HG03571 (cell line): ENCODE data around the gene SMIM35.

Source experiments
- ATAC-seq: cut with Tn5 transposase; IDR thresholded peaks from one replicate; pipeline ENCODE4 v1.9.1; 2021; ENCODE audit not compliant: unreplicated experiment

SMIM35 gene

GRCh38 chr11:118111019-118111743, 24.4 kb upstream of the SMIM35 start:
- no peak for ATAC-seq

GRCh38 chr11:118109231-118109630, 22.5 kb upstream of the SMIM35 start:
- no peak for ATAC-seq

DNA sequence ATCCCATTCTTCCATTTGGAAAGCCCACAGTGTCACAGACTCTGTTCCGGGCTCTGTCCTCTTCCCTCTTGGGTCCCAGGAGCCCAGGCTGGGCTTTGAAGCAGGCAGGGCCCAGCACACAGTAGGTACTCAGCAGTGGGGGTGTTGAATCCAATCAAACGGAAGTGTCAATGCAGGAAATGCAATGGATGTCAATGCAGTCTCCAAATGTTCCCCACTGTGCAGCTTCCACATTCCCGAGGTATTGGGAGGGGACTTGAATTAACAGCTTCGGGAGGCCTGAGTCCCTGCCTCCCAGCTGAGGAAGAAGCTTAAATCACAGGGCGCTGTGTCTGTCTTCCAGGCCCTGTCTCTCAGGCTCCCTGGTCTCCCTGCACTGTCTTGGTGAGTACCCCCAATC, 21.8 kb upstream of the SMIM35 start:
- ATAC-seq = no peak

- ATAC-seq = no peak
These were observed 20.1 kb upstream of the SMIM35 start for GRCh38 chr11:118106789-118107335.

GRCh38 chr11:118105657-118106305, 19.0 kb upstream of the SMIM35 start:
- no peak for ATAC-seq

DNA sequence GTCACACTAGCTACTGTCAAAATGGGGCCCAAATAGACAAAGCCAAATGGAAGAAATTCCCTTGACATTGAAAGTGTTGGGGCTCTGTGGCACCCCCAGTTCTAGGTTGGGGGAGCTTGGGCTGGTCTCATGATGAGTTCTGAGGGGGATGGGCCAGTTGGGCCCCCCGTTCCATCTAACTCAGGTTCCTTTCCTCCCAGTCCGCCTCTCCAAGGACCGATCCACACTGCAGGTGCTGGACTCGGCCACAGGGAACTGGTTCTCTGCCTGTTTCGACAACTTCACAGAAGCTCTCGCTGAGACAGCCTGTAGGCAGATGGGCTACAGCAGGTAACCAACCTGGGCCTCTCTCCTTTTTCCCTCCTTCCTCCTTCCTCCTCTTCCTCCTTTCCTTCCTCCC, 17.7 kb upstream of the SMIM35 start:
- no peak for ATAC-seq

DNA sequence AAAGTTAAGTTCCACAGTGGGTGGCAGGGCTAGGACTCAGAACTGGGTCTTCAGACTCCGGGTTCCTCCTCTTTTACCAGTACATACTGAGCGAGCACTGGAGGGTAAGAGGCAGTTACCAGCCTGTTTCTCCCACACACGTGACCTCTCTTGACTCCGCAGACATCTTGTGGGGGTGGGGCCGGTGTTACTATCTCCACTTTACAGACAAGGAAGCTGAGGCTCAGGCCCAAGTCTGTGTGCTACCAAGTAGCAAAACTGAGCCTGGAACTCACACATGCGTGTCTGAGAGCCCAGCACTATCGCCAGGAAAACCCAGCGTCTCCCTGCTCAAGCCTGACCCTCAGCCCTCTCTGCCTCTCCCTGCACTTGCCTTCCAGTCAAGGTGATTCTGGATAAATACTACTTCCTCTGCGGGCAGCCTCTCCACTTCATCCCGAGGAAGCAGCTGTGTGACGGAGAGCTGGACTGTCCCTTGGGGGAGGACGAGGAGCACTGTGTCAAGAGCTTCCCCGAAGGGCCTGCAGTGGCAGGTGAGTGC, 16.0 kb upstream of the SMIM35 start:
- ATAC-seq = no peak

DNA sequence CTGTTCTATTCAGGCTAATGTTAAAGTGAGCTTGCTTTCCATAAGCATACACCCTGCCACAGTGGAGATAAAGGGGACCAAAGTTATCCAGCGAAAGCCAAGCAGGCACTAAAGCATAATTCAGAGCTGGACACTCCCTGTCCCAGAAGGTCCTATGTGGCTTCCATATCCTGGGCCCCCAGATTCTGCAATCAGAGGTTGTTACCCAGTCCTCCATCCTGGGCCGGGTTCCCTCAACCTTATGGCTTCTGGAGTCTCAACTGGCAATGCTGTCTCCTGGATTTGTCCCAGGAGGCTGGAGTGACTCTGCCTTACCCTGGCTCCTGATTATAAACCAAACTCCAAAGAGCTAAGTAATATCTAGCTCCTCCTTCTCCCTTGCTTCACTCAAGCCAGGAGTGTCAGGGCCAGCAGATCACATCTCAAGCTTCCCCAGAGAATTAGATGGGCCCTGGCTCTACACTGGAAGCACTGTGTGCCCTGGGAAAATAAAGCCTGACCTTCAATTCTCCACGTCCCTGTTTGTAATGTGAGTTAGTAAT, 14.0 kb upstream of the SMIM35 start:
- no peak for ATAC-seq

- no peak for ATAC-seq
These were observed 13.2 kb upstream of the SMIM35 start for GRCh38 chr11:118099838-118100556.

GRCh38 chr11:118098996-118099837, 12.5 kb upstream of the SMIM35 start:
- no peak for ATAC-seq

DNA sequence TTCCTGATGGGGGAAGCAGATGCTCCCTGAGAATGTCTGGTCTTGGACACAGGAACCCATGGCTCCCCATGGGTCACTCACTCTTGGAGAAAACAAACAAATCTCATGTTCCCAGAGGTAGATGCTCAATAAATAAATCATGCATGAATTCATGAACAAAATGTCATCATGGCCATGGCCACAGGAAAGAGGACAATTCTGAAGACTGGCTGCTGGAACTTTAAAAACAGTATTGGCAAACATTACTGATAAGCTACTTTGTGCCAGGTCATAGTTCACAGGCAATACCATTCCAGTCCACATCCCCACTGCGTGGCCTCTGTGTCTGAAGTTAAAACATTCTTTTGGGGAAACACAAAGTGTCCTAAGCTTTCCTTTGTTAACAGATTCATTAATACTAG, 9.2 kb upstream of the SMIM35 start:
- ATAC-seq = no peak

DNA sequence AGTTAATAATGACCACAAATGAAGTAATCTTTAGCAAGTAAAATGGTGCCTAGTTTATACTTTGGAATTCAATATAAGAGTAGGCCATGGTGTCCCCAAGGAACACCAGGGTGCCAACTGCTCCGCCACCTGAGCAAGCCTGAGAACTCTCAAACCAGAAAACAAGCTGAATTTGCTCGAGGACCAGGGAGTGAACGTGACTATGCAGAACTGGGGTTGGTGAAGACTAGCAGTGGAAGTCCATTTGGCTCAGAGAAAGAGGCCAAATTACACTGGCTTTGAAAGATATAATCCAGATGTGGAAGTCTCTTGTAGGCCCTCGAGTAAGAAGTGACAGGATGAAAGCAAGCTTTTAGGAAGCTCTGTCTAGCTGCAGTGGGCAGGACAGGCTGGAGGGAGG, 8.7 kb upstream of the SMIM35 start:
- ATAC-seq = no peak

DNA sequence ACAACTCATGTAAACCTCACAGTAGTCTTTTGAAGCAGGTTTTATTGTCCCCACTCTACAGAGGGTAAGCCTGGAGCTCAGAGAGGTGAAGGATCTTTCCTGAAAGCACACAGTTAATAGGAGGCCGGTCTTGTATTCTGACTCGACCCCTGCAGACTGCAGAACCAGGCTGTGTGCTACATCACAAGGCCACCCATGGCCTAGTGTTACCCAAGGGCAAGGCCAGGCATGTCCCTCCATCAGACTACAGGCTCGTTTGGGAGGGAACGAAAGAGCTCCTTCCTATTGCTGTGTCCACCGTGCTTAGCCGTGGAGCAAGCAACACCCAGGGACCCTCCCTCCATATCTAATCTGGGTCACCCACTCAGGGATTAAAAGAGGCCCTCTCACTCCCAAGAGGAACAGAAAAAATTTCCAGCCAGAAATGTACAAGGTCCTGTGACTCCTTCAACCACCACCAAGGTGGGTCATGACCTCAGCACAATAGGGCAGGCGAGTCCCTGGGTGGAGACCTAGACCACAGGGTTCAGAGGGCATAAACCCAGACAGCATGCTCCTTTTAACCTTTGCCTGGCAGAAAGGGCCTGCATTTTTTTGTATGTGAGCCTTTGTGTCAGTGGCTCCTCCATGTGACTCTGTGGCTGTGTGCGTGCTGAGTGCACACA, 6.3 kb upstream of the SMIM35 start:
- no peak for ATAC-seq

DNA sequence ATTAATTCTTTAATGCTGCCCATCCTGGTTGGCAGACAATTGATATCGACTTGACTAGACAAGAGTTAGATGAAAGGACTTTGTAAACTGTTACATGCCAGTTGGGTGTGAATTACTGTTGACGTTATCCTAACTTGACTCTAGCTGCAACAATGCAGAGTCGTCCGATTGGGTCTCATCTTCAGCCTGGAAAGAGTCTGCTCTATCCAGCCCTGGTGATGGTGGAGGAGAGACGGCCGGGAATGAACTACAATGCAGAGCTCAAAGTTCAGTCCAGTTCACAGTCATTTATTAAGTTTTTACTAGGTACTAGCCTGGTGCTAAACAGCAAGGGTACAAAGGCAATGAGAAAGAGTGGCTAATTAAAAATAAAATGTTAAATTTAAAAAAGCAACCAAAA, 4.9 kb upstream of the SMIM35 start:
- ATAC-seq = no peak

DNA sequence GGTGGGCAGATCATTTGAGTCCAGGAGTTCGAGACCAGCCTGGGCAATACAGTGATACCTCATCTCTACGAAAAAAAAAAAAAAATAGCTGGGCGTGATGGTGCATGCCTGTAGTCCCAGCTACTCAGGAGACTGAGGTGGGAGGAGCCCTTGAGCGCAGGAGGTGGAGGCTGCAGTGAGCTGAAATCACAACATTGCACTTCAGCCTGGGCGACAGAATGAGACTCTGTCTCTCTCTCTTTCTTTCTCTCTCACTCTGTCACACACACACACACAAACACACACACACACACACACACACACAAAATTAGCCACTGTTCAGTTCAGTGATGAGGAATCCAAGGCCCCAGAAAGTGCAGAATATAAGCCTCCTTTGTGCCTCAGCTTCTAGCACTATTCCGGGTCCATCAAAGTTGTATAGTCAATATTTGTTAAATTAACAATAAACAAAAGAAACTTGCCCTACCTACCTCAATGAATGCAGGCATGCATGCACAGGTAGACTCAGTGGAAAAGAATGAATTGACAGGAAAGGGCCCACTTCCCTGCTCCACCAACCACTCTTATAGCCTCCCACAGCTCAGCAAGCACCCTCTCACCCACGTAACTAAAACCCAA, 3.9 kb upstream of the SMIM35 start:
- ATAC-seq = no peak

DNA sequence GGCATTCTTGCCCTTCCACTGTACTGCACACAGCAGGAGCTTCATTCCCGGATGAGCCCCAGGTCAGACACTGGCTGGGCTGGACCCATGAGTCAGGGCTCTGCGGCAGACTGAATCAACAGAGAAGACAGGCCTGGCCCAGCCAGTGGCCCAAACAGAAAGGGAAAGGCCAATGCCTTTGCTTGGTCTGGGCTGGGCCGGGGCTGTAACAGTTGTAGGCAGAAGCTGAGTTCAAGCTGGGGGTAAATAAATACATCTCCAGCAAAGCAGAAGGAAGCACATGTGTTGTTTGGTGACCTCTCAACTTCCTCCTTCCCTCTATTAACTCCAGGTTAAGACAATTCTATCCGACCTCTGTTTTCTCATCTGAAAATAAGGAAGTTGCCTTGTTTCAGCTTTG, 1.8 kb upstream of the SMIM35 start:
- no peak for ATAC-seq

DNA sequence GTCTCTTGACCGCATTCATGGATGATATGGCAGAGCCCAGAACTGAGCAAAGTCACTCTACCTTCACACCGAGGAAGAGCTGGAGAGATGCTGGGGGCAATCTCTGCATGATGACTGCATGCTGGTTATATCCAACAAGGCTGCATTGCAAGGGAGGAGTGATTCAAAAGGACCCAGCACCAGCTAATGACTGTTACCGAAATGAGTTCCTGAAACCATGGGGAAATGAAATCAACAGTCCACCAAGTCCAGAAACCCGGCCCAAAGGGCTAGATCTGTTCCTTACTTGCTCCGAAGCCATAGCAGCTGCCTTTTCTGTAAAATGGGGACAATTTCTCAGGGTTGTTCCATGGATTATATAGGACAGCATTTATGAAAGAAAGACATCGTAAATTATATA, 1.2 kb upstream of the SMIM35 start:
- no peak for ATAC-seq

- no peak for ATAC-seq
These were observed 2.1 kb downstream of the SMIM35 start for GRCh38 chr11:118084656-118085055.

DNA sequence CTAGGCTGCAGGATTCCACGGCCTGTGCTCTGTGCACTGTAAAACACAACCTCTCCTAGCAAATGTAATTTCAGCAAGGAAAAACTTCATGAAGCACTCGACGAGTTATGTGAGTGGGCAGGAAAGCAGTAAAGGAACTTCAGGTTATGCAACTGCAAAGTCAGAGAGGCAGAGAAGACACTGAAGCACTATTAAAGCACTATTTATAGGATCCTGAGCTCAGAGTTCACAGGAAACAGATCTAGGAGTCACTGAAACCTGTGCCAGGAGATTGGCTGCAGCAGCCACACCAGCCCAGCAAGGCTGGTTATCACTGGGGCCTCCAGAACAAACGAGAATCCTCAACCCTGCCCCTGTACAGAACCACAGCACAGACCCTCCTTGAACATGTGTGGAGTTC, 2.5 kb downstream of the SMIM35 start:
- no peak for ATAC-seq
